Chondrocyte (in vitro differentiated cells): ENCODE results near the gene GARIN6. TPM values are rescaled to one million over a fixed set of nuclear protein-coding genes. Genes with fewer than 3 reads are reported as not detected.

Source experiments
- DNase-seq: peaks from one replicate; pipeline ENCODE4 v3.0.0; 2021; ENCODE audit warnings: mixed read lengths, low spot score
- H3K27ac Mint-ChIP-seq: one replicate; pipeline ENCODE4 v1.8.0; 2021; ENCODE audit warnings: mild to moderate bottlenecking, moderate library complexity, mixed read lengths; ENCODE audit not compliant: unreplicated experiment
- H3K27me3 Mint-ChIP-seq: 2 replicates; pipeline ENCODE4 v1.8.0; 2021; ENCODE audit warnings: low read depth, mixed read lengths
- H3K36me3 Mint-ChIP-seq: 2 replicates; pipeline ENCODE4 v1.8.0; 2021; ENCODE audit warnings: low read depth, mixed read lengths
- H3K4me1 Mint-ChIP-seq: 2 replicates; pipeline ENCODE4 v1.8.0; 2021; ENCODE audit warnings: low read depth, mild to moderate bottlenecking, mixed read lengths
- H3K4me3 Mint-ChIP-seq: one replicate; pipeline ENCODE4 v1.8.0; 2021; ENCODE audit warnings: mild to moderate bottlenecking, moderate library complexity, mixed read lengths; ENCODE audit not compliant: unreplicated experiment
- H3K9me3 Mint-ChIP-seq: 2 replicates; pipeline ENCODE4 v1.8.0; 2021; ENCODE audit warnings: low read depth, mixed read lengths
- CTCF ChIP-seq: fragments of 200-600 bp; sonication (generic); IDR thresholded peaks from 2 replicates; pipeline ENCODE4 v1.5.0; 2021; ENCODE audit warnings: antibody characterized with exemption, mild to moderate bottlenecking, moderate library complexity
- total RNA-seq: library from RNA; stranded (reverse); gene quantifications from 3 replicates; pipeline ENCODE4 v1.2.1, GENCODE V29; 2021

GARIN6 gene
- total RNA-seq, 1 donor from 2014 or later: not detected

GRCh38 chr12:99680276-99680675 is 32.7 kb downstream of the GARIN6 start:
- no peak overlapping the region for H3K27ac Mint-ChIP-seq
- no peak for DNase-seq
- H3K36me3 Mint-ChIP-seq: no peaks in the 10 kb centered on the region
- H3K27me3 Mint-ChIP-seq: no peaks in the 10 kb centered on the region
- no peaks in the 10 kb centered on the region for H3K4me1 Mint-ChIP-seq
- TF ChIP-seq CTCF: no peak
- peaks cover 2% of the 10 kb centered on the region for H3K9me3 Mint-ChIP-seq
- H3K4me3 Mint-ChIP-seq: no peak overlapping the region

- H3K27me3 Mint-ChIP-seq: peaks cover 2% of the 10 kb centered on the region
- H3K4me3 Mint-ChIP-seq: no peak overlapping the region
- no peak for DNase-seq
- no peaks in the 10 kb centered on the region for H3K36me3 Mint-ChIP-seq
- peaks cover 9% of the 10 kb centered on the region for H3K9me3 Mint-ChIP-seq
- no peak for TF ChIP-seq CTCF
- no peak overlapping the region for H3K27ac Mint-ChIP-seq
- H3K4me1 Mint-ChIP-seq: no peaks in the 10 kb centered on the region
Observed at GRCh38 chr12:99686142-99686541, 38.6 kb downstream of the GARIN6 start.

- Mint-ChIP-seq H3K36me3 (no peaks in the 10 kb centered on the region), H3K9me3 (peaks cover 5% of the 10 kb centered on the region), H3K27ac (no peak overlapping the region), H3K4me3 (no peak overlapping the region), H3K27me3 (peaks cover 6% of the 10 kb centered on the region), H3K4me1 (no peaks in the 10 kb centered on the region)
- DNase-seq: no peak
- no peak for TF ChIP-seq CTCF
Observed at GRCh38 chr12:99695050-99695449, 47.5 kb downstream of the GARIN6 start.
